ENCODE results near the gene HDAC5. TPM values are rescaled to one million over a fixed set of nuclear protein-coding genes. Genes with fewer than 3 reads are reported as not detected.

HDAC5 gene
- total and polyA plus RNA-seq, 2 of the 8 experiments (the other 6 are each of a cell fraction or from before 2014, with no cell fraction given): 48.5 to 54.4 TPM

DNA sequence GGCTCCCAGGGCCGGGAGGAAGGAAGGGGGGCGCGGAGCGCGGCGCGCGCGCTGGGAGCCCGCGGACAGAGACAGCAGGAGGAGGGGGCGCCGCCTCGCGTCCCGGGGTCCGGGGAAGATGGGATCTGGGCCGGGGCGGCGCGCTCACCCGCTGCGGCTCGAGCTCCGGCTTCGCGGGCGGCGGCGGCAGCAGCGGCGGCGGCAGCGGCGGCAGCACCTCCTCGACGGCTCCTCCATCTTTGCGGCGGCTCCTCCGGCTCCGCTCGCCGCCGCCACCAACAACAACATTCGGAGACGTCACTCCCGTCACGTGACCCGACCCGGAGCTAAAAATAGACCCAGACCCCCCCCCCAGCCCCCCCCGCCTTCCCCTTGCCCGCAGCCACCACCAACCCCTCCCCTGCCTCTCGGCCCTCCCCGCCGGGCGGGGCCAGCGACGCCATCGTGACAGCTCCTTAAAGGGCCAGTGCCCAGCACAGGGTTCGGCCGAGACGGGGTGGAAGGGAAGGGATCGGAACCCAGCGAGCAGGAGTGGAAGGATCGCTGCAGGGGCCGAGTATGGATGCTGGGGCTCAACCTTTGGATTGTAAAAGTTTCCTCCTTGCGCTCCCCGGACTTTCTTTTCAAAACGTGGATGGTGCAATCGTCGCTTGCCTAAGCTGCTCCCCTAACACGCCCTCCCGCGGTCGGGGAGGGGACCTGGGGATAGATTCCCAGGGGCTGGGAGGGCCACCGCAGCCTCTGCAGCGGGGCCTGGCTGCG lies at the start of gene HDAC5 (continued):
- TF ChIP-seq, protein P1, sequence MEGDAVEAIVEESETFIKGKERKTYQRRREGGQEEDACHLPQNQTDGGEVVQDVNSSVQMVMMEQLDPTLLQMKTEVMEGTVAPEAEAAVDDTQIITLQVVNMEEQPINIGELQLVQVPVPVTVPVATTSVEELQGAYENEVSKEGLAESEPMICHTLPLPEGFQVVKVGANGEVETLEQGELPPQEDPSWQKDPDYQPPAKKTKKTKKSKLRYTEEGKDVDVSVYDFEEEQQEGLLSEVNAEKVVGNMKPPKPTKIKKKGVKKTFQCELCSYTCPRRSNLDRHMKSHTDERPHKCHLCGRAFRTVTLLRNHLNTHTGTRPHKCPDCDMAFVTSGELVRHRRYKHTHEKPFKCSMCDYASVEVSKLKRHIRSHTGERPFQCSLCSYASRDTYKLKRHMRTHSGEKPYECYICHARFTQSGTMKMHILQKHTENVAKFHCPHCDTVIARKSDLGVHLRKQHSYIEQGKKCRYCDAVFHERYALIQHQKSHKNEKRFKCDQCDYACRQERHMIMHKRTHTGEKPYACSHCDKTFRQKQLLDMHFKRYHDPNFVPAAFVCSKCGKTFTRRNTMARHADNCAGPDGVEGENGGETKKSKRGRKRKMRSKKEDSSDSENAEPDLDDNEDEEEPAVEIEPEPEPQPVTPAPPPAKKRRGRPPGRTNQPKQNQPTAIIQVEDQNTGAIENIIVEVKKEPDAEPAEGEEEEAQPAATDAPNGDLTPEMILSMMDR (IDR thresholded peaks at IDR 0.05; ENCODE audit: control extremely low read depth in 1 of 3, insufficient read depth in 1 of 3, low read depth in 1 of 3, low read length in 3 of 3): peak; percentile 19 to 57 (median 52); a peak in 3 of 4 replicates
- TF ChIP-seq ASH2L (IDR thresholded peaks at IDR 0.05; ENCODE audit: low read length): peak; percentile 78
- TF ChIP-seq EP300 (IDR thresholded peaks at IDR 0.05; ENCODE audit: borderline replicate concordance in 1 of 2, low read depth in 2 of 2, low read length in 2 of 2): no peak
- no peak for TF ChIP-seq SAP30 (IDR thresholded peaks at IDR 0.05; ENCODE audit: insufficient read depth, insufficient replicate concordance, low read length)
- TF ChIP-seq RFX5 (IDR thresholded peaks at IDR 0.05; ENCODE audit: borderline replicate concordance, low read depth, low read length): no peak
- TF ChIP-seq RBBP5 (IDR thresholded peaks at IDR 0.05; ENCODE audit: borderline replicate concordance, low read depth, low read length): no peak; the same call in 1 of the 2 replicates
- TF ChIP-seq TBP (IDR thresholded peaks at IDR 0.05; ENCODE audit: low read depth, low read length): peak; percentile 61
- no peak for TF ChIP-seq CHD1 (IDR thresholded peaks at IDR 0.05; ENCODE audit: low read depth, low read length)
- TF ChIP-seq KDM4A (IDR thresholded peaks at IDR 0.05; ENCODE audit: low read depth, low read length, severe bottlenecking): peak; percentile 57
- no peak for TF ChIP-seq SUZ12 (IDR thresholded peaks at IDR 0.05; ENCODE audit: low read length)
- 0 out of 4 replicates have a peak, but pooled peaks of 1 of the 2 experiments have one; percentile 58 for TF ChIP-seq HDAC2 (IDR thresholded peaks at IDR 0.05; ENCODE audit: borderline replicate concordance in 1 of 2, low read depth in 2 of 2, low read length in 2 of 2)
- no peak for TF ChIP-seq RNF2 (IDR thresholded peaks at IDR 0.05; ENCODE audit: borderline replicate concordance, low read depth, low read length, missing control alignments, poor library complexity, severe bottlenecking)
- TF ChIP-seq RXRA (IDR thresholded peaks at IDR 0.05; ENCODE audit: insufficient read depth, low read depth, low read length): no peak
- TF ChIP-seq BRCA1 (IDR thresholded peaks at IDR 0.05; ENCODE audit: low read depth, low read length): no peak; the same call in 1 of the 2 replicates
- TF ChIP-seq GTF2F1 (IDR thresholded peaks at IDR 0.05; ENCODE audit: borderline replicate concordance, low read depth, low read length): no peak
- TF ChIP-seq EZH2 (IDR thresholded peaks at IDR 0.05; ENCODE audit: low read depth, low read length, severe bottlenecking): no peak
- no peak for TF ChIP-seq KDM5A (IDR thresholded peaks at IDR 0.05; ENCODE audit: low read length)
- TF ChIP-seq POU5F1 (IDR thresholded peaks at IDR 0.05; ENCODE audit: low read depth, low read length): no peak
- TF ChIP-seq CBX5 (IDR thresholded peaks at IDR 0.05; ENCODE audit: low read depth, low read length): no peak
- no peak for TF ChIP-seq ZNF274 (IDR thresholded peaks at IDR 0.05; ENCODE audit: borderline replicate concordance, extremely low read depth, low read length)

Data from H1 (cell line).